Skeletal muscle cell (primary cell): ENCODE measurements around the gene SMOC2.

ENCODE experiments used
- DNase-seq: peaks from one replicate; pipeline ENCODE4 v3.0.0-alpha.2; 2010; ENCODE audit warnings: low read depth
- H3K4me3 ChIP-seq: 2 replicates; pipeline ENCODE4 v1.5.1; 2011; ENCODE audit warnings: low read depth, mild to moderate bottlenecking, control low read depth, low read length, moderate library complexity

Gene SMOC2

GRCh38 chr6:168439794-168440450 is 1.1 kb upstream of the SMOC2 start:
- no peak overlapping the region for H3K4me3 ChIP-seq
- no peak for DNase-seq

GRCh38 chr6:168441434-168442391 is 729 bp downstream of the SMOC2 start:
- no peak overlapping the region for H3K4me3 ChIP-seq
- no peak for DNase-seq

- DNase-seq = no peak
- no peak overlapping the region for H3K4me3 ChIP-seq
These were observed 1.7 kb downstream of the SMOC2 start for GRCh38 chr6:168442646-168443045.

GRCh38 chr6:168447282-168447681 is 6.3 kb downstream of the SMOC2 start:
- H3K4me3 ChIP-seq = no peak overlapping the region
- no peak for DNase-seq

GRCh38 chr6:168447700-168448099 is 6.7 kb downstream of the SMOC2 start:
- DNase-seq = no peak

GRCh38 chr6:168448243-168448855 is 7.4 kb downstream of the SMOC2 start:
- DNase-seq = no peak
- H3K4me3 ChIP-seq = no peak overlapping the region

More at GRCh38 chr6:168447700-168448099, 6.7 kb downstream of the SMOC2 start:
- no peak overlapping the region for H3K4me3 ChIP-seq

- no peak for DNase-seq
- H3K4me3 ChIP-seq = no peak overlapping the region
These were observed 9.9 kb downstream of the SMOC2 start for GRCh38 chr6:168450917-168451316.

- no peak overlapping the region for H3K4me3 ChIP-seq
- no peak for DNase-seq
These were observed 11.0 kb downstream of the SMOC2 start for GRCh38 chr6:168451805-168452517.

GRCh38 chr6:168452685-168453377 is 11.8 kb downstream of the SMOC2 start:
- H3K4me3 ChIP-seq = no peak overlapping the region
- no peak for DNase-seq

- DNase-seq = no peak
- H3K4me3 ChIP-seq = no peak overlapping the region
These were observed 15.0 kb downstream of the SMOC2 start for GRCh38 chr6:168455847-168456530.

- no peak for DNase-seq
- H3K4me3 ChIP-seq = no peak overlapping the region
These were observed 16.1 kb downstream of the SMOC2 start for GRCh38 chr6:168456907-168457652.

- H3K4me3 ChIP-seq = no peak overlapping the region
- DNase-seq = no peak
These were observed 16.6 kb downstream of the SMOC2 start for GRCh38 chr6:168457653-168457934.

GRCh38 chr6:168458101-168458500 is 17.1 kb downstream of the SMOC2 start:
- DNase-seq = no peak
- H3K4me3 ChIP-seq = no peak overlapping the region

- no peak overlapping the region for H3K4me3 ChIP-seq
- no peak for DNase-seq
These were observed 18.6 kb downstream of the SMOC2 start for GRCh38 chr6:168459572-168459971.

GRCh38 chr6:168462289-168462853 is 21.4 kb downstream of the SMOC2 start:
- H3K4me3 ChIP-seq = no peak overlapping the region
- no peak for DNase-seq

GRCh38 chr6:168464546-168464945 is 23.6 kb downstream of the SMOC2 start:
- no peak for DNase-seq
- no peak overlapping the region for H3K4me3 ChIP-seq

- DNase-seq = no peak
- no peak overlapping the region for H3K4me3 ChIP-seq
These were observed 27.1 kb downstream of the SMOC2 start for GRCh38 chr6:168468045-168468444.

- no peak for DNase-seq
- H3K4me3 ChIP-seq = no peak overlapping the region
These were observed 28.5 kb downstream of the SMOC2 start for GRCh38 chr6:168469521-168469920.
